GM18907 (cell line): ENCODE measurements around the gene RELL1.

Experiments
- ATAC-seq: cut with Tn5 transposase; IDR thresholded peaks from one replicate; pipeline ENCODE4 v1.9.1; 2021; ENCODE audit warnings: mild to moderate bottlenecking, moderate library complexity; ENCODE audit not compliant: unreplicated experiment

Gene RELL1

DNA sequence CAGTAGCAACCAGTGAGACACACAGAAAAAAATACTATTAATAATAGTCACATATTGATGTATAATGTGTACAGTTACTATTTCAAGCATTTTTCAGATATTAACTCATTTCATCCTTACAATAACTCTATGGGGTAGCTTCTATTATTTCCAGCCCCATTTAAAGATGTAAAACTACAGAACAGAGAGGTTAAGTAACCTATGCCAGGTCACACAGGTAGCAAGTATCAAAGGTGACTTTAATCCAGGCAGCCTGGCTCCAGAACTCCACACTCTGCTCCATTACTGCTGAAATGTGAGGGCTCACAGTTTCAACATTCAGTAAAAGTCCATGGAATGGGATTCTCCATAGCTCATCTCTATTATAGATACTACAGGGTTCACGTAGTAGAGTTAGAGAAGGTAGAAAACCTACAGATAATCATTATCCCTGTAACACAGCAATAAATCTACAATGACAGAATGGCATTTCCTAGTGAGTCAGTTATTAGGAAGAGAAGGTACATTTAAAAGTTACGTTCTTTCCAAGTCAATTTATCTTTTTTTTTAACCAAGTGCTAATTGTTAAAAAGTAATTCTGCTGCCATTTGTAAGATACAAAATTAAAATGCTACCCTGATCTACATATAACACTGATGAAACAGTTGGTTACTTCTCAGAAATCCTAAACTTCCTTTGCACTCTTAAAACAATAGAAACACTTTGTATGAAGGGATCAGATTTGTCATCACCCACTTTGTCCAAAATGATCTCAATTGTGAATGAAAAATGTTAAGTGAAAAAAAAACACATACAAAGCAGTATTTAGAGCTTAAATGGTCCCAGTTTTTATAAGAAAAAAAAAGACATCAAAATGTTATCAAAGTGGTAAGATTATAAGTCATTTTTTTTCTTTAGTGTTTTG lies 18.7 kb downstream of the RELL1 start:
- ATAC-seq: no peak

- peak; percentile 78 for ATAC-seq
Measured at GRCh38 chr4:37666625-37667071, 19.5 kb downstream of the RELL1 start.

GRCh38 chr4:37665333-37666320 lies 20.5 kb downstream of the RELL1 start:
- ATAC-seq: no peak

GRCh38 chr4:37664696-37665095 lies 21.5 kb downstream of the RELL1 start:
- no peak for ATAC-seq

DNA sequence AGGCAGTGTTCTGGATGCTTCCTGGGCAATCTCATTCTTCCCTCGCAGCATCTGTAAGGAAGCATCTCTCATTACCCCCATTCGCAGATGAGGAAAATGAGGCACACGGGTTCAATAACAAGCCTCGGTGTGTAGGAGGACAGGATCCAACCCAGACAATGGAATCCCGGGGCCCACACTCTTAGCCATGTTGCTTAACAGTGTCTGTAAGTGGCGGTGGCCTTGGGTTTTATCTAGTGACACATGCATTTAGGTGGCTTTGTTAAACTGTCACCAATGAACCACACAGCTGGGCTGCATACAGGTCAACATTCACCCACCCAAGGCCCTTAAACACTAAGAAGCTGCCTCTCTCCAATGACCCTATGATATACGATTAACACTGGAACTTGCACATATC lies 22.6 kb downstream of the RELL1 start:
- ATAC-seq: no peak

DNA sequence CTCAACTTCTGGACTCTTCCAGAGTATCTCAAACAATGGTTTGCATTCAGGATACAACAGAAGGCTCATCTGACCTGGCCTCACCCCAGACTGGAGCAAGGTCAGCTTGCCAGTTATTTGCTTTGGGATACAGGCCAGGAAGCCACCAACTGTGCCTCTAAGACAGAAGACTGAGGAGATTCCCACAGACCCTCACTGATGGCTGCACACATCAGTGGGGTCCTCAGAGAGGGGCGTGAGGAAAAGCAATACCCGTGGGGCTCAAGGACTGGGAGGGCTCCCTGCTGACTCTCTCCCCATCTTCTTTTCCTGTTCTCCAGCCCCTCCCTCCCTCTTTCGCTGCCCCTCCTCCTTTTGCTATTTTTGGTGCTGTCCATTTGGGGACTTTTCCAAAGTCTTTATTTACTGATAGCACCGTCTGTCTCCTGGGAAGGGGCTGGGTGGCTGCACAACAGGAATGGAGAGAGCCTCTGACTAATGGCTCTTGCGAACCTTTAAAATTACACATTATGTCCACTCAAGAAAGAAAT lies 23.2 kb downstream of the RELL1 start:
- ATAC-seq: no peak

GRCh38 chr4:37662251-37662650 lies 23.9 kb downstream of the RELL1 start:
- no peak for ATAC-seq

DNA sequence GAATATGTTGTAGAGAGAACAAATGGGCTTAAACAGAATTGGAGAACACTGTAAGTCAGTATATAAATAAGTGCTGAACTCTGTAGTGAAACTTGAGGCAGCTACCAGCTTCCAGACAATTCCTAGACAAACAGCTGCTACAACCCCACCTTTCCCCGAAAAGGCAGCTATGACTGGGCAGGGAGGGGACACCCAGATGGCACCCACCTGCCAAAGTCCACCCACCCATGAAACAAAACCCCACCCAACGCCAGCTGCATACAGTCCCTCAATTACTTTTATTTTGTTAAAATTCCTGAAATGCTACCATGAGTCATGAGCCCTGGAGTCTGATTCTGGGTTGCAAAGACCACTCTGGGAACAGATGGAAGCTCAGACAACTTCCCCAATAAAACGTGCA lies 24.4 kb downstream of the RELL1 start:
- no peak for ATAC-seq

- ATAC-seq: no peak
Measured at GRCh38 chr4:37659696-37660095, 26.5 kb downstream of the RELL1 start.

- no peak for ATAC-seq
Measured at GRCh38 chr4:37656649-37657048, 29.5 kb downstream of the RELL1 start.

DNA sequence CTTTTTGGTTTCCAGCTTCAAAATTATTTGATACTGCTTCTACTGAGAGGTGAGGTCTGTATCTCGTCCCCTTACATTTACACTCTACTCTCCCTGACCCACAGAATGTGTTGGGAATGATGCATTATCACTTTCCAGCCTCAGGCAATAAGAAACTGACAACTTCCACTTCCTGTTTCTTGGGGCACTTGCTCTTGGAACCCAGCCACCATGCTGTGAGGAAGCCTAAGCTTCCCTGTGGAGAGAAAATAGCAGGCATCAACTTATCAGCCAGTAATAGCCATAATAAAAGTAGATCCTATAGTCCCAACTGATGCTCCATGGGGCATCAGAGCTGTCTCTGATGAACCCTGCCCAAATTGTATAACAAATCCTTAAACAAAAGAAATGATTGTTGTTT lies 32.6 kb downstream of the RELL1 start:
- no peak for ATAC-seq

DNA sequence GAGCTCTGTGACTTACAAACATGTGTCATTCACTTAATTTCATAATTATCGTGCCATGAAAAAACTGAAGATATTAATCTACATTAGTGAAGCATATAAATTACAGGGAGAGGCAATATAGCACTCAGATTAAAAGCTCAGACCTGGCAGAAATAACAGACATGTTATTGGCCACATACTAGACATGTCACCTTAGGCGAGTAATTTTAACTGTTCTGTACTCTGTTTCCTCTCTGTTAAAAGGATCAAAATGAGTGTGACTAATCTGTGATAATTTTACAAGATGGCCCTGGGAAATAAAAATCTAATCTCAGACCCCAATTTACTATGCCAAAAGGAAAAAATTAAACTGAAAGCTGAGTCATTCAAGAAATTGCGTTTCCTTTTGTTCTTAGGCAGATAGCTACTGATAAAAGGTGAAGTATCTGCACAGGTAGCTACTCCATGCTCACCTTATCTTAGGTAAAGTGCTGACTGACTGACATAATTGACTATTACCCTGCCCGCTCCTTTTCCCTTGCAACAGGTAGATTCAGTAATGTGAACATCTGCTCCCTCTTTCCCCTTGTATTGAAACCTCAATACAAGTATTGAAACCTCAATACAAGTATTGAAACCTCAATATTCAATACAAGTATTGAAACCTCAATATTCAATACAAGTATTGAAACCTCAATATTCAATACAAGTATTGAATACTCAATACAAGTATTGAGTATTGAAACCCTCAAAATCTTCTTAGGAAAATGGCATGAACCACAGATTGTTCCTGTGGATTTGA lies 33.2 kb downstream of the RELL1 start:
- no peak for ATAC-seq

DNA sequence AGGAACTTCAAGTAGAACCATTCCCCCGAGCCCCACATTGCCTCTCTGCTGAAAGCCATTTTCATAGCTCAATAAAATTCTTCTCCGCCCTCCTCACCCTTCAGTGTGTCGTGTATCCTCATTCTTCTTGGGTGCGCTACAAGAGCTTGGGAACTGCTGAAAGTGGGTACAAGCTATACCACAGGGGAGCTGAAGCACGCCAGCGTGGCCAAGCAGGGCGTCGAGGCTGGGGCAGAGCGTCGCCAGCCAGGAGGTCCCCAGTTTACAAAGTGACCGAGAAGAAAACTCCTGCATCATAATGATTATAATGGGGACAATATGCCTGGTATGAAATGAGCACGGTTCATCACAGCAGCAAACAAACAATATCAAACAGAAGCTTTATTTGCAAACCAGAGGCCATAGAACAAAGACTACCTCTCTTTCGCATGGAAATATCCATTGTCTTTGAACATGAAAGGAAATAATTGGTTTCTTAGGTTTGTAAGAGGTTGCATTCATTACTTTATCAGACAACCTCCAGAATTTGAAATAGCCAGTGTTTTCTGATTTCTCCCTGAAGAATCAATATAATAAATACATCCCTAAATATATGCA lies 34.3 kb downstream of the RELL1 start:
- ATAC-seq: no peak

DNA sequence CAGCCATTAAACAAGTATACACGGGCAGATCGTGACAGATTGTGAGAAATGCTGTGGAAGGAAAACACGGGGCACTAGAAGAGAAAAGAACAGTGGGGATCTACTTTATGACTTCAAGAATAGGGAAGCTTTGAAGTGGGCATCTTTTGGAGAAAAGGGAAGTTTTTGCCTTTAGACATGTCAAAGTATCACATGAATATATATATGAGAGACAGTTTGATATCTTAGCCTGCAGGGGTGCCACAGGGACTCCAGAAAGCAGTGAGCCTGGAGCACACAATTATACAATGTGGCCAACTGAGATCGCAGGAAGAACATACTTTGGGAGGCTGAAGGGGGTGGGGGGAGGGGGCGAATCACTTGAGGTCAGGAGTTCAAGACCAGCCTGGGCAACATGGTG lies 35.7 kb downstream of the RELL1 start:
- ATAC-seq: no peak

- no peak for ATAC-seq
Measured at GRCh38 chr4:37649268-37649667, 36.9 kb downstream of the RELL1 start.

DNA sequence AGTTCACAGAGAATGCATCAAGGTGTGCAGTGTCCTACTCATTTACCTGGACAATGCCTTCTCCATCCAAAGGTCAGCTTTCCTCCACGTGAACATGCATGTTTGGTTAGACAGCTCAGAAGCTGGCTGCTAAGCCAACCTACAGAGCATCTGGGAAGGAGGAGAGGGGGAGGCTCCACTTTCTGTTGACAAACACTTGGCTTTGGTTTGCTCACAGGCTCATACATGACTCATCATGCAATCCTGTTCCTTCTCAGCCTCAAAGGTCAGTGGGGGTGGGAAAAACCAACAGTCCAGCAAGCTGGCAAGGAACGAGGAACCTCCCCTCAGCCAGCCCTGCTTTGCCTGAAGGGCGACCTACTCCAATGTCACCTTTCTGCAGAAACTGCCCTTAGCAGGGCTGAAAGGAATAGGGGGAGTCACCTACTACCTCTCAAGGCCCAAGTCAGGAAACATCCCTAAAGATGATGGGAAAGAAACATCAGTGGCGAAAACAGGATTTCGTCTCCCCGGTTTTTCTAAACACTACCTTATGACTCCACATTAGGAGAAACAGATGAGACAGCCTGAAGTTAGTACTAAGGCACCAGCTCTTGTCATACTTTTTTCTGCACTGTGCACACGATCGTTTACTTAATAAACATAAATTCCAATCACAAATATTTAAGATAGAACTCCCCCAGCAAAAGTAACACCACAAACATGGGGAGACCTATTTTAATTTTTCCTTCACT lies 37.9 kb downstream of the RELL1 start:
- ATAC-seq: no peak

- ATAC-seq: no peak
Measured at GRCh38 chr4:37646247-37646646, 39.9 kb downstream of the RELL1 start.

DNA sequence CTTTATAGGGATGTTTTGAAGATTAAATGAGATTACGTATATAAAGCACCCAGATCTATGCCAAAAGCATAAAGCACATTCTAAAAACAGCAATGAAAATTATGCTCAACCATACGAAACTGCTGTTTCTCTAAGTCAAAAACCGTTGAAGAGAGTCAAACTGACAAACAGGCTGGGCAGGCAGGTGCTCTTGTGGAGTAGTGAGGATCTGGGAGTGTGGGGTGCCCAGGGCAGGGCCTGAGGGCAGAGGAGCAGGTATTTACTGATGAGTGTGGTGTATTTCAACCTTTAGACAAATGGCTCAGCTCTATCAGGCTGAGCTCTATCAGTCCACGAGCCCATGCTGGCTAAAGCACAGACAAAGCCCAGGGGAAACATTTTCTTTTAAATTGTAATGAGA lies 40.4 kb downstream of the RELL1 start:
- no peak for ATAC-seq

- no peak for ATAC-seq
Measured at GRCh38 chr4:37644962-37645361, 41.2 kb downstream of the RELL1 start.
